ENCODE results near the gene APBB2.

APBB2 gene

GRCh38 chr4:40846532-40846931, 367.8 kb downstream of the APBB2 start:
- ChIA-PET POLR2A (no interaction called here), CTCF (interaction anchor here (0.6 to 1.5 kb wide), 5 partner anchors 9 to 78 kb away, joined by 3 to 4 read pairs (median 3); no protein-coding TSS in a partner anchor)
- no peak for DNase-seq (ENCODE audit: low read depth, low spot score)
- TF ChIP-seq CTCF (IDR thresholded peaks at IDR 0.05; ENCODE audit: insufficient read depth, low read length, missing control alignments) = no peak
- H3K4me3 ChIP-seq (ENCODE audit: low read depth, low read length) = no peak overlapping the region

GRCh38 chr4:40845154-40845835, 369.0 kb downstream of the APBB2 start:
- POLR2A ChIA-PET = no interaction called here
- H3K4me3 ChIP-seq (ENCODE audit: low read depth, low read length) = no peak overlapping the region
- no peak for TF ChIP-seq CTCF (IDR thresholded peaks at IDR 0.05; ENCODE audit: insufficient read depth, low read length, missing control alignments)
- DNase-seq (ENCODE audit: low read depth, low spot score) = no peak
- CTCF ChIA-PET = interaction anchor here (0.9 to 2.7 kb wide), 4 partner anchors 8 to 52 kb away, joined by 3 to 10 read pairs (median 4); no protein-coding TSS in a partner anchor

- no peak overlapping the region for H3K4me3 ChIP-seq (ENCODE audit: low read depth, low read length)
- ChIA-PET POLR2A (no interaction called here), CTCF (interaction anchor here (1.1 to 2.7 kb wide), 4 partner anchors 11 to 80 kb away, joined by 3 to 10 read pairs (median 6); no protein-coding TSS in a partner anchor)
- no peak for DNase-seq (ENCODE audit: low read depth, low spot score)
- TF ChIP-seq CTCF (IDR thresholded peaks at IDR 0.05; ENCODE audit: insufficient read depth, low read length, missing control alignments) = no peak
Observed at GRCh38 chr4:40844261-40844660, 370.1 kb downstream of the APBB2 start.

- no peak for DNase-seq (ENCODE audit: low read depth, low spot score)
- no peak for TF ChIP-seq CTCF (IDR thresholded peaks at IDR 0.05; ENCODE audit: insufficient read depth, low read length, missing control alignments)
- ChIA-PET CTCF (interaction anchor here (0.8 to 2.7 kb wide), 7 partner anchors 12 to 82 kb away, joined by 3 to 10 read pairs (median 3); no protein-coding TSS in a partner anchor), POLR2A (no interaction called here)
- H3K4me3 ChIP-seq (ENCODE audit: low read depth, low read length) = no peak overlapping the region
Observed at GRCh38 chr4:40843696-40844095, 370.6 kb downstream of the APBB2 start.

GRCh38 chr4:40842725-40843423, 371.5 kb downstream of the APBB2 start:
- no peak for TF ChIP-seq CTCF (IDR thresholded peaks at IDR 0.05; ENCODE audit: insufficient read depth, low read length, missing control alignments)
- H3K4me3 ChIP-seq (ENCODE audit: low read depth, low read length) = no peak overlapping the region
- ChIA-PET CTCF (interaction anchor here (0.8 to 2.7 kb wide), 10 partner anchors 11 to 105 kb away, joined by 3 to 16 read pairs (median 4); no protein-coding TSS in a partner anchor), POLR2A (no interaction called here)
- DNase-seq (ENCODE audit: low read depth, low spot score) = no peak

GRCh38 chr4:40842318-40842717, 372.0 kb downstream of the APBB2 start:
- CTCF ChIA-PET = interaction anchor here (0.9 to 2.7 kb wide), 10 partner anchors 13 to 411 kb away, joined by 3 to 16 read pairs (median 9); no protein-coding TSS in a partner anchor
- POLR2A ChIA-PET = no interaction called here
- DNase-seq (ENCODE audit: low read depth, low spot score) = no peak
- H3K4me3 ChIP-seq (ENCODE audit: low read depth, low read length) = no peak overlapping the region
- TF ChIP-seq CTCF (IDR thresholded peaks at IDR 0.05; ENCODE audit: insufficient read depth, low read length, missing control alignments) = no peak
